SH-SY5Y (cell line): ENCODE data around the gene ZSCAN5C.

ENCODE experiments used
- GATA2 ChIP-seq: IDR thresholded peaks from 2 replicates; pipeline ENCODE4 v1.6.1; 2011; ENCODE audit warnings: mild to moderate bottlenecking, low read depth, low read length
- GATA3 ChIP-seq: IDR thresholded peaks from 2 replicates; pipeline ENCODE4 v1.6.1; 2011; ENCODE audit warnings: low read depth, mild to moderate bottlenecking, low read length, moderate library complexity

ZSCAN5C gene

GRCh38 chr19:56221851-56222250 is 19.8 kb downstream of the ZSCAN5C start:
- no peak for TF ChIP-seq GATA2
- no peak for TF ChIP-seq GATA3

DNA sequence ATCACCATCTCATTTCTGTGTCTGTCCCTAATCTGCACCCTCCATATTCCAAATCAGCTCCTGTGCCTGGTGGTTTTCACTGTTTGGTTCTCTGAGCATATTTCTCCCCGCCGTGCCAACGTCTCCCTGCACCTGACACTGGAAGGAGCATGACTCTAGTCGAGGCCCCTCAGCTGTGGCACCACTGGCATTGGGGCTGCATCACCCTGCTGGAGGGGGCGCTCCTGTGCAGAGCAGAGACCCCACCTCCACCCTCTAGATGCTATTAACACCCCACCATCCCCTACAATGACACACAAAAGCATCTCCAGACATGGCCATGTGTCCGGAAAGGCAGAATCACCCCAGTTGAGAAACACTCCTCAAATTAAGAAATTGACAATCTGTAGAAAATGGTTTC is 20.8 kb downstream of the ZSCAN5C start:
- TF ChIP-seq GATA2, result no peak
- no peak for TF ChIP-seq GATA3

GRCh38 chr19:56223481-56223880 is 21.4 kb downstream of the ZSCAN5C start:
- TF ChIP-seq GATA2 (no peak), GATA3 (no peak)

DNA sequence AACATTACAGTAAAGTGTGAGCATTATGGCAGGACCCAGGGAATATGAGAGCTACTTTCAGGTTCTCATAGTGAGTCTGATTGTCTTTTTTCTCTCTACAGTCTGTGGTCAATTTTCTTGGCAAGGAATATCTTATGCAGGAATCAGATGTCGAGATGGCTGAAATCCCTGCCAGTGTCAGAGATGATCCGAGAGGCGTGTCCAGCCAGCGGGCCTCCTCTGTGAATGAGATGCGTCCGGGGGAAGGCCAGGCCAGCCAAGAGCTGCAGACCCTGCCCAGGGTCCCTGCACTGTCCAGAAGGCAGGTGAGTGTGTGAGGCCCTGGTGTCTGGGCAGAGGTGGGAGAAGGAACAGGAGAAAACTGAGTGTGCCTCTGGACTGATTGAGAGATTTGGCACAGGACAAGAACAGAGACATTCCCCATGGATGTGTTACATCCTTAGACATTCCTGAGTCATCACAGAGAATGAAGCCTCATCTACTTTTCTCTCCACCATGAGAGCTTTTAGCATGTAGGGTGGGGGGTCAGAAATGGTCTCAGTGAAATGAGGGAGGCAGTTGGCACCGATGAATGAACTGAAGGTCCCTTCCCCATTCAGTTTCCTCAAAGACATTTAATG is 43.2 kb downstream of the ZSCAN5C start:
- TF ChIP-seq GATA3 (no peak), GATA2 (no peak)

- TF ChIP-seq GATA3, result no peak
- TF ChIP-seq GATA2, result no peak
Observed at GRCh38 chr19:56252699-56253422, 50.8 kb downstream of the ZSCAN5C start.

GRCh38 chr19:56253737-56254136 is 51.7 kb downstream of the ZSCAN5C start:
- TF ChIP-seq GATA3 (no peak), GATA2 (no peak)

DNA sequence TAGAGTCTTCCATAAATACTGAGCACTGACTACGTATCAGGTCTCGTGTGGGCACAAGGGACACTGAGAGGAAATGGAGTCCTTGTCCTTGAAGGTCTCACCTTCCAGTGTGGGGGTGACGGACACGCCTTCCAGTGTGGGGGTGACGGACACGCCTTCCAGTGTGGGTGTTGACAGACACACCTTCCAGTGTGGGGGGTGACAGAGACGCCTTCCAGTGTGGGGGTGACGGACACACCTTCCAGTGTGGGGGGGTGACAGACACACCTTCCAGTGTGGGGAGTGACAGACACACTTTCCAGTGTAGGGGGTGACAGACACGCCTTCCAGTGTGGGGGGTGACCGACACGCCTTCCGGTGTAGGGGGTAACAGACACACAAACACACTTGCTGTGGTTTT is 56.2 kb downstream of the ZSCAN5C start:
- TF ChIP-seq GATA2 (no peak), GATA3 (no peak)
